ENCODE results near the gene UBE2L6.

The UBE2L6 gene

DNA sequence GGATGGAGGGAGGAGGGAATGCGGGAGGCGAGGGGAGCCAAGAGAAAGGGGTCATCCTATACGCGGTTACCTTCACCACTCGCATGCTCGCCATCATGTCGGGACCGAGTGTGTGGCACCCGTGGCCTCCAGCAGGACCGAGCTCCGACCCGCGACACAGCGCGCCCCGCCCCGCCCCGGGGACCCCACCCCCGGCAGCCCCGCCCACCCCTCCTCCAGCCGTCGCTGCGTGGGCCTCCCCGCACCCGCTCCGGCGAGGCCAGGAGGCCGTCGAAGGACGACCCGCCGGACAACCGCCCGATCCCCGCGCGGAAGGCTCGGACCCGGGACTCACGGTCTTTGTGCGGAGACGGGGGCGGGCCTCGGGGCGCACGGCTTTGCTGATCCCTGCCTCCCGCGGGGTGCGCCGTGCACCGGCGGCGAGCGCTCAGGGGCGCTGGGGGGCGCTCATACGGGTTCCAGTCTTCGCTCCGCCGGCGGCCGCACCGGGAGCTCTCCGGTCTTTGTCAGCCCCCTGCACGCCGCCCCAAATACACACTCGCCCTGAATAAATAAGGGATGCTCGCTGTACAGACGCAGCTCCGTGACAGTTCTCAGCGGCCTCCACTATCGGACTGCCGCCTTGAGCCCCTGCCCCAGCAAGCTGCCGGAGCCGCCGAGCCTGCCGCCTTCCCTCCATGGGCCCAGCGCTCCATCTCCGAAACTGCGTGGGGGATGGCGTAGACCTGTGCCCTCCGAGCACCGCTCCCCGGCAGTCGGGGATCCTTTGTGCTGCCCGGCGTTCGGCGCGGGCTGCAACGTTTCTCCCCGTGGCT, at the start of gene UBE2L6:
Gene UBE2L6 (minus strand): TSS at position 158 of the 815 bp plus-strand sequence. CDS start 61 bp downstream, at position 97.
- FAIRE-seq: no peak

DNA sequence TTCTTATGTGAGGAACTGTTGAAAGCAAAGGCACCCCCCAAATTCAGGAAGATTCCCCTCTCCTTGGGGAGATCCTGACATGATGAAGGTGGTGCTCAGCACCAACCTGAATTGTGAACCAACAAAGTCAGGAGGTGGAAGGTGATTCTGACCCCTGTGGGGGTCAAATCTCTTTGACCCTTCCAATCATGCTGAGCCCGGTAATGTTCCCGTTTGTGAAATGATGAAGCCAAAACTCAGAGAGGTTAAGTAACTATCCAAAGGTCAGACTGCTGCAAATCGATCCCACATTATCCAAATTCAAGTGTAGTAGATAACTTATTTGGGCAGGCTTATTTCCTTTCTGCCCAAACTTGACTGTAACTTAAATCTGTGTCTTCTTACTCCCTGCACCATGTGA, 49.1 kb upstream of the UBE2L6 start:
- FAIRE-seq: no peak

DNA sequence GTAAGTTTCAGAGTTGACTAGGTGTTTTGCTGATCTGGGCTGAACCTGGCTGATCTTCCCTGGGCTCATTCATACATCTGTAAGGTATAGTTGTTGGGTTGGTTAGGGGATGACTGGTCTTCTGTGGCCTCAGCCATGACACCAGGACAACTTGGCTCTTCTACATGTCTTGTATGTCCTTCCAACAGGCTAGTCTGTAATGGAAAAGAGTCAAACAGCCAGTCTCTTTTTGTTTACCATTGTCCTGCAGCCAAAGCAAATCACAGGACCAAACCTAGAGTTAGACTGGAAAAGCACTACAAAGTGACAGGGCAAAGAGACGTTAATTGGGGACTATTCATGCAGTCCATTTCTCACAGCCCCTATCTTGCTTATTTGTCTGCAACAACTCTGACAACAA, 47.8 kb upstream of the UBE2L6 start:
- no peak for FAIRE-seq

DNA sequence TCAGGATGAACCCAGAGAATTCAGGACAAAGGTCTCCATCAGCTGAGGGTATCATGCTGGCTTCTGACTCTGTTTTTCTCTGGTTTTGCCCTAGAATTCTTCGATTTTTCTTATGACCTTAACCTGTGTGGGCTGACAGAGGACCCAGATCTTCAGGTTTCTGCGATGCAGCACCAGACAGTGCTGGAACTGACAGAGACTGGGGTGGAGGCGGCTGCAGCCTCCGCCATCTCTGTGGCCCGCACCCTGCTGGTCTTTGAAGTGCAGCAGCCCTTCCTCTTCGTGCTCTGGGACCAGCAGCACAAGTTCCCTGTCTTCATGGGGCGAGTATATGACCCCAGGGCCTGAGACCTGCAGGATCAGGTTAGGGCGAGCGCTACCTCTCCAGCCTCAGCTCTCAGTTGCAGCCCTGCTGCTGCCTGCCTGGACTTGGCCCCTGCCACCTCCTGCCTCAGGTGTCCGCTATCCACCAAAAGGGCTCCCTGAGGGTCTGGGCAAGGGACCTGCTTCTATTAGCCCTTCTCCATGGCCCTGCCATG, 46.8 kb upstream of the UBE2L6 start:
- no peak for FAIRE-seq

DNA sequence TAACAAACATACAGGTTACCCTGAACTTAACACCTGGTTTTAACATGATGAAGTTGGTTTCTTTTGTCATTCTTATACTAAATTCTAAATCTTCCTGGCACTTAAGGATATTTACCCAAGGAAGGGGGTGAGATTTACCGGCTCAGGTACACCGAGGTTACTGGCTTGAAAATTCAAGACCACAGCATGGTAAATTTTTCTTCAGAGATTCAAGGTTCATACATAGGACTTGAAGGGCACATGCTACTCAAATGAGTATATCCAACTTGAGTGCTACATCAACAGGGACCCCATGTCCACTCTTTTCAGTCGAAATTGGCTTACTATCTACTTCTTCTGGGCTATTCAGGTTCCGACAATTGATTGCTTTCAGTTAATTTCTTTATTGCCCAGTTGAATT, 42.7 kb upstream of the UBE2L6 start:
- FAIRE-seq: no peak

DNA sequence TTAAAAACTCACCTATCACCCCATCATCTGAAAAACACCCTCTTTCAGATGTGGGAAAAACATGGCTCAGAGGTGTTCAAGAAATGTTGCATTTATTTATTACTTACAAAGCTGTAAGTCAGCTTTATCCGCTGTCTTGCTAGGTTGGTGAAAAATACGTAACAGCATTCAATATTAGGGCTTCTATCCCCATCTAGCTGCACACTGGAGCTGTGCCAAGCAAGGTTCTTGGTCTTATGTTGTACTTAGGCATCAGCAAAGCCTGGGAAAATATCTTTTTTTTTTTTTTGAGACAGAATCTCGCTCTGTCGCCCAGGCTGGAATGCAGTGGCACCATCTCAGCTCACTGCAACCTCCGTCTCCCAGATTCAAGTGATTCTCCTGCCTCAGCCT, 37.6 kb upstream of the UBE2L6 start:
- FAIRE-seq: no peak

DNA sequence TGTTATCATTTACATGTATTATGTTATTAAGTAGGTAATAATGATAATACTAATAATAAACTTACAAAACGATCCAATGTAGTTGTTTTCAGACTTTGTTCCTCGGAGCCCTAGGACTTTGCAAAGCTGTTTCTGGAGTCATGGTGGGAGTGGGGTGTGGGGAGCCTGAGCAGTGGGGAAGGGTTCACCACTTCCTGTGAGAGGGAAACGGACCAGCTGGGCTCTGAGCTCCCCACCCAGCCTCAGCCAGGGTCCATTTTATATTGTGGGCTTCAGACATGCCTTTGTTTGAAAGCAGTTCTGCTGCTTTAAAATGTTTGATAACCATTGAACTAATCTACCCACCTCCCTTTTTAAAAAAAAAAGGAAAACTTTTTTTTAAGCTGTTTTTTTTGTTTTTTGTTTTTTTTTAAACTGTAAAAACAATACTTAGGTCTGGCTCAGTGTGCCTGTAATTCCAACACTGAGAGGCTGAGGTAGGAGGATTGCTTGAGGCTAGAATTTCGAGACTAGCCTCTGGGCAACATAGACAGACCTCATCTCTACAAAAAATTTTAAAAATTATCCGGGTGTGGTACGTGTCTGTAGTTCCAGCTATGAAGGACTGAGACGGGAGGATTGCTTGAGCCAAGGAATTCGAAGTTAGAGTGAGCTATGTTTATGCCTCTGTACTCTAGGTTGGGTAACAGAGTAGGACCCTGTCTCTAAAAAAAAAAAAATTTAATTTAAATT, 37.0 kb upstream of the UBE2L6 start:
- no peak for FAIRE-seq

DNA sequence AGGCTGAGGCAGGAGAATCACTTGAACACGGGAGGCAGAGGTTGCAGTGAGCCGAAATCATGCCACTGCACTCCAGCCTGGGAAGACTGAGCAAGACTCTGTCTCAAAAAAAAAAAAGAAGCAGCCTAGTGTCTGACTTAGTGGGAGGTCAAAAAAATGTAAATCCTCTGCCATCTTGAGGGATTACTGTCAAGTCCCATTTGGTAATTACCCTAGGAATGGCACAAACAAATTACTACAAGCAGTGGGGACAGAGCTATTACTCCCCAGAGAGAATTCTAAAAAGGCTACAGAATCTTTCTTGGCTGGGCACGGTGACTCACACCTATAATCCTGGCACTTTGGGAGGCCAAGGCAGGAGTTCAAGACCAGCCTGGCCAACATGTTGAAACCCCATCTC, 33.8 kb upstream of the UBE2L6 start:
- FAIRE-seq: no peak

DNA sequence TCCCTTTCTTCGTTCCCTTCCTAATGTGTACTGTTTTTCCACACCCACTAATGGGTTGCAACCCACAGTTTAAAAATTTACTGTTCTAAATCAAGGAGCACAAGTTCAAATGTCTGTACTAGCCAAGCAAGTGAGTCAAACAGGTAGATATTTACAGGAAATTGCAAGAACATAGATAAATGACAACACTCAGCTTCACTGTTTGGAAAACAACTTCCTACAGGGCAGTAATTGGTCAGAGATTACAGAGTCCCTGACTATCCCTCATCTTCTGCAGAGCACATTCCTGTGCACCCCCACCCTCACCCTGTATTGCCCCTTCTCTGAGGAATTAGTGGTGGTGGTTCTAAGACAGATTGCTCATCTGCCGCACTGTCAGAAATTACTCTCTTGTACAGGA, 31.9 kb upstream of the UBE2L6 start:
- no peak for FAIRE-seq

DNA sequence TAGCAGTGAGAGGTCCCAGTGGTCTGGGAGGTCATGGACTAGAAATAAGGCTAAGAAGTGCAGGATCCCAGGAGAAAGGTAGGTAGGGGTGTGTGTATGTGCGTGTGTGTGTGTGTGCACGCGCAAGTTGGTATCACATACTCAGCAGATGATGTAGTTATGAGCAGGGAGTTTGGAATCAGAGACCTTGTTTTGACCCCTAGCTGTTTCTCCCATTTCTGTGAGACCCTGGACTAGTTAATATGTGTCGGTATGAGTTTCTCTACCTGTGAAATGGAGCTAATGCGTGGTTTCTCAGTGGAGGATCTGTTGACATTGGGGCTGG, 31.3 kb upstream of the UBE2L6 start:
- FAIRE-seq: no peak

DNA sequence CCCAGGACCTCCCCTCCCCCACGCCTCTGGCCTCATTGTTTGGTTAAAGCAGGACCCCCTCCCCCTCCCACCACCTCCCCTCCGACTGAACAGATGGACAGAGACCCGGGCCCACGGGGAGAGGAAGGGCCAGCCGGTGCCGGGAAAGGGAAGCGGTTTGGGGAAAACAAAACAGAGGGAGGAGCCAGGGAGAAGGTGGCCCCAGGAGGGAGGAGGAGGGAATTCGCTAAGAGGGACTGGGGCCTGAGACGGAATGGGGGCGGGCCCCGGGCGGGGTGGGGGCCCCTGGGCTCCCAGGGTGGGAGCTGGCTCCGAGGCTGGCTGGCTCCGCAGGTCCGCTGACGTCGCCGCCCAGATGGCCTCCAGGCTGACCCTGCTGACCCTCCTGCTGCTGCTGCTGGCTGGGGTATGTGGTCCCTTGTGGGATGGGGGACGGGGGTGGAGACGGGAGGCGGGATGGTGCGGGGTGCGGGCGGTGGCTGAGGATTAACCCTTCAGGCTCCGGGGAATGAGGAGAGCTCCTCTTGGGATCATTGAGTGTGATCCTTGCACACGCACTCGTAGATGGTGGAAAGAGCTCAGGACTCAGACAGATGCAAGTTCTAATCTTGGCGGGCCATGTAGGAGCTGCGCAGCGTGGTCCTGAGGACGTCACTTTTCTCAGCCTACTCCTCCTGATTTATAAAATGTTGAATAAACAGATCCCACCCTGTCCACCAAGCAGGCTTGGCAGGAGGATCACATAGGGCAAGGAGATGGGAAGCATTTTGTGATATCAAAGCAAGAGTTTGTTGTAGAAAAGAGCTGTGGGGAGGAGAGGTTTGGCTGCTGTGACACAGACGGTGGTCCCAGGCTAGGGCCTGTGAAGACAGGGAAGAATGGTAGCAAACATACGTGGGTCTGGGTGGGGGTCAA, 30.7 kb upstream of the UBE2L6 start:
- FAIRE-seq: no peak

DNA sequence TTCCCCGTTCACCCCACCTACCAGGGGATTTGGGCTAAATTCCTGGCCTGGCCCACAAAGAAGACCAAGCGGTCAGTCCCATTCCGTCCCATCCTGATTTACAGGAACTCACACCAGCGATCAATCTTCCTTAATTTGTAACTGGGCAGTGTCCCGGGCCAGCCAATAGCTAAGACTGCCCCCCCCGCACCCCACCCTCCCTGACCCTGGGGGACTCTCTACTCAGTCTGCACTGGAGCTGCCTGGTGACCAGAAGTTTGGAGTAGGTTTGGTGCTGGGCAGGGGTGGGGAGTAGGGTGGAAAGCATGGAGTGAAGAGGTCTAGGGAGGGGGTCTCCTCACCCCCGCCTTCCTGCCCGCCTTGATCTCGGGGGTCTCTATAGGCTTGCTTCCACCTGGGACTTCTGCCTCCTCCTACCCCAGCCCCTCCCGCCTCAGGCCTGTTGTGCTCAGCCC, 30.0 kb upstream of the UBE2L6 start, which contains the start of gene SERPING1:
Gene SERPING1 (plus strand): TSS at position 225 of the 455 bp plus-strand sequence. CDS start 586 bp downstream, outside the sequence.
- no peak for FAIRE-seq

DNA sequence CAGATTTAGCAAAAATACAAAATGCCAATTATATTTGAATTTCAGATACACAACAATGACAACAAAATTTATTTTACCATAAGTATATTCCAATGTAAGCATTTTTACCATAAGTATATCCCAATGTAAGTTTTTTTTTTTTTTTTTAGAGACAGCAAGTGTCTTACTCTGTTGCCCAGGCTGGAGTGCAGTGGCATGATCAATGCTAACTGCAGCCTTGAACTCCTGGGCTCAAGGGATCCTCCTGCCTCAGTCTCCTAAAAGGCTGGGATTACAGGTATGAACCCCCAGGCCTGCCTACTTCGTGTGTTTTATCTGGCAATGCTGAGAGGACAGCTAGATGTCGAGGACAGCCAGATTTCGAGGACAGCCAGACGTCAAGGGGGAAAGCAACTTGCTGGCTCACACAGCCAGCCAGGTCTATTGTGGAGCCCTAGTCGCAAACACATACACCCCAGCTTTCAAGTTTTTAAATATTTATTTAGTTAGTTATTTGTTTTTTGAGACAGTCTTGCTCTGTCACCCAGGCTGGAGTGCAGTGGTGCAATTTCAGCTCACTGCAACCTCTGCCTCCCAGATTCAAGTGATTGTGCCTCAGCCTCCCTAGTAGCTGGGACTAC, 28.9 kb upstream of the UBE2L6 start:
- FAIRE-seq: no peak

DNA sequence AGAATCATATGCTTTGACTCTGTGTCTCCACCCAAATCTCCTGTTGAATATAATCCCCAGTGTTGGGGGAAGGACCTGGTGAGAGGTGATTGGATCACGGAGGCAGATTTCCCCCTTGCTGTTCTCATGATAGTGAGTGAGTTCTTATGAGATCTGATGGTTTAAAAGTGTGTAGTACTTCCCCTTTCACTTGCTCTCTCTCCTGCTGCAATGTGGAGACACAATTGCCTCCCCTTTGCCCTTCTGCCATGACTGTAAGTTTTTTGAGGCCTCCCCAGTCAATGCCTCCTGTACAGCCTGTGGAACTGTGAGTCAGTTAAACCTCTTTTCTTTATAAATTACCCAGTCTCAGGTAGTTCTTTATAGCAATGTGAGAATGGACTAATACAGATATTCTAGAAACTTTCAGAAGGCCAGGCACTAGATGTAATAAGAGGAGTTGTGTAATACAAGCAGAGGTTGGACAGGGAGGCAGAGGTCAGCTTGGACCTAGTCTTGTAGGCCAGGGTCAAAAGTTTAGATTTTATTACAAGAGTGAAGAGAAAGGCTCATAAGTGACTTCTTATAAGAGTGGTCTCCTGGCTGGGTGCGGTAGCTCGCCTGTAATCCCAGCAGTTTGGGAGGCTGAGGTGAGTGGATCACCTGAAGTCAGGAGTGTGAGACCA, 20.7 kb upstream of the UBE2L6 start:
- FAIRE-seq: no peak

DNA sequence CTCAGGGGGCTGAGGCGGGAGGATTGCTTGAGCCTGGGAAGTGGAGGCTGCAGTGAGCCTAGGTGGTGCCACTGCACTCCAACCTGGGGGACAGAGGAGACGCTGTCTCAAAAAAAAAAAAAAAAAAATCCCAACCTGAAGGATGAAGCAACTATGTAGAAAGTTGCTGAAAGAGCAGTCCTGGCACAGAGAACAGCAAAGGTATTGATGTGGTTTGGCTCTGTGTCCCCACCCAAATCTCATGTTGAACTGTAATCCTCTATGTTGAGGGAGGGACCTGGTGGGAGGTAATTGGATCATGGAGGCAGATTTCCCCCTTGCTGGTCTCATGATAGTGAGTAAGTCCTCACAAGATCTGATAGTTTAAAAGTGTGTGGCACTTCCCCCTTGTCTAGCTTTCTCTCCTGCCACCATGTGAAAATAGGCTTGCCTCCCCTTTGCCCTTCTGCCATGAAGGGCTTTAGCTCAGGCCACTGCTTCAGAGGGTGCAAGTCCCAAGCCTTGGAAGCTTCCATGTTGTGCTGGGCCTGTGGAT, 19.3 kb upstream of the UBE2L6 start:
- FAIRE-seq: no peak

DNA sequence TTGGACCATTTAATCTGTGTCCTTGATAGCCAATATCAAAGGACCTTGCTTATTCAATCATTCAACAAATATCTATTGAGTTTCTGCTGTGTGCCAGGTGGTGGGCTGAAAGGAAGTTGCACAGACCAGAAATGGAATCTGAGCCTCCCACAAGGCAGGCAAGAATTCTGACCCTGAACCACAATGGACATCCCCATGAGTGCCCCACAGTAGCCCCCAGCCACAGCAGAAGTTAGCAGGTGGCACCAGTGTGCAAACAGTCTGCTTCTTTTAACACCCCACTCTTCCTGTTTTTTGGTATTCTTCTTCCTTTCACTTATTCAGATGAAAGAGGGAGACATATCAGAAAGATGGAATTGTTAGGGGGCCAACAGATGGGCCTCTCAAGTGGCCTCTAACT, 17.8 kb upstream of the UBE2L6 start:
- no peak for FAIRE-seq

DNA sequence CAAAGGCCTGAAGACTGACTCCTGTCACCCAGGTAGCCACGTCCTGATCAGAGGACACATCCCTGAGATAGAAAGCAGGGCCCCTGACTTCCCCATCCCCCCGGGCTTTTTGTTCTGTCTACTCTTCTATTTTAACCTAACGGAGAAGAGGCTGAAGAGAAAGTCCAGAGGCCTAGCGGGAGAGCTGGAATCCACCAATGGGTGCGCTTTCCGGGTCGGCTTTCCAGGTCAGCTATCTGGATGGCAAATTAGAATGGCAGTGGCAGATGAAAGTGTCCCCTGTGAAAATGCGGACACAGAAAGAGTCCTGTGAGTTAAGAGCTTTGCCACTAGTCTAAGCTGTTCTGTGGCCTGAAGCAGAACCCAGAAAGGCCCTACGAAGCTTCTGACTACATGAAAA, 16.9 kb upstream of the UBE2L6 start:
- no peak for FAIRE-seq

DNA sequence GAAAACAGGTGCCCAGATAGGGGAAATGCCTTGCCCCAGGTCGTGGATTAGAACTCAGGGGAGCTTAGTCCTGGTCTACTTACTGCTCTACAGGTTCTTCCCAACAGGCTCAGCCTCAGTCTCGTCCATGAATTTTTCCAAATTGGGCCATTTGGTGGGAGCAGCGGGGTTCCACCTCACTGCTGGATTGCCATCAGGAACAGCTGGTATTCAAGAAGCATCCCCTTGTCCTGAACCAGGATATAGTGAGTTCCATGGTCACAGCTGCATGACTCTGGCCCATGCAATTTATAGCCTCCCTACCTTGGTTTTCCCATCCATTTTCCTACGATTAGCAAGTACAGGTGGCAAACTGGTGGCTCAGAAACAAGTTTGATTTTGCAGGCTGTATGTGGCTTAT, 6.6 kb upstream of the UBE2L6 start:
- no peak for FAIRE-seq

DNA sequence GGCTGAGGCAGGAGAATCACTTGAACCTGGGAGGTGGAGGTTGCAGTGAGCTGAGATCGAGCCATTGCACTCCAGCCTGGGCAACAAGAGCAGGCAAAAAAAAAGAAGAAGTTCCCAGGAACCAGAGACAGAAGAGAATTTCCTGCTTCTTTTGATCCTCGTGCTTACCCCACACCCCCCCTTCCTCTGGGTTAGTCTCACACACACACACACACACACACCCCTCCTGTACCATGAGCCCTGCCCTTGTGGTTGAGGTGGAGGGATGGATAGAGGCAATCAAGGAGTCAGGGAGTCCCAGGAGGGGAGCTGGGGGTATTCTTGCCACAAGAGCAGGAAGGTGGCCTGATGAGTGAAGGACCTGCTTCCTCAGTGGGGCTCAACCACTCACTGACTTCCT, 4.1 kb upstream of the UBE2L6 start:
- no peak for FAIRE-seq

DNA sequence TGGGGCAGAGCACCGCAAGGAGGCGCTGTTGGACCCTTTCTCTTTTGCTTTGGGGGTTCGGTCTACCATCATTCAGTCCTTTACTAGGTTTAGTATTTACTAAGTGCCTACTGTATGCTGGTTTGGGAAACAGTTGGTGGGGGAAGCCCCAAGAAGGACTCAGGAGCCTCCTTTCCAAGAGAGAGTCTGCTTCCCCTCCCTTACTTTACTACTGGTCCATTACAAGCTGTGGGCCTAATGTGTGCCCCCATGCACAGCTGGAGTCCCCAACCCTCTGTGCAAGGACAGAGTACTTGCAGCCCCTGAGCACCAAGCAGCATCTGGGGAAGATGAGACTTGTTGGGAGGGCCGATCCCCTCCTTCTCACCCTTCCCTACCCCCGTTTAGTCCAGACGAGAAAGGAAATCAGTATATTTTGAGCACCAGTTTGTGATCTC, 876 bp upstream of the UBE2L6 start:
- FAIRE-seq: no peak

DNA sequence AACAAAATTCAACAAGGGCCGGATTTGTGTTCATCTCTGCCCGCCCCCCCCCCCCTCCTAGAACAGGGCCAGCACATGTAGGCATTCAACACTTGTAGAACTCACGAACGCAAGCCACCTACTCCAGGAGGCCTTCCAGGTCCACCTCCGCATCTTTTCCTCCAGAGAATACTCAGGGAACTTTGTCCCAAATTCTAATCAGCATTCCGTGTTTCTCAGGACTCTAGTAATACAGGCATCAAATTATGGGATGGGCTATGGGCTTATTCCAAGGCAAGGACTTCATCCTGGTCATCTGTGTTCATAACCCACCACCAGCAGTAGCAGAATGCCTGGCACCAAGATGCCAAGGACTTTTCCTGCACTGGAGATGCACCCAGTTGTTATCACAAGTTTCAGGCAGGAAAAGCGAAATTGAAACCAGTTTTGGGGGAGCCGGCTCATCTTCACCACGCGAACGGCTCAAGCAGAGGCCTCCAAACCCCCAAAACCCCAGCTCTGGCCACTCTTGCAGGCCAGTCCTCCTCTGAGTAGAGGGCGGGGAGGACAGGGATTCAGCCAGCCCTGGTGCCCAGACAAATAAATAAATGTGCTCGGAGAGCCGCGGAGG, 462 bp downstream of the UBE2L6 start:
- no peak for FAIRE-seq

Data from G401.6 (cell line).